GM20000 (cell line): ENCODE measurements around the gene CHML.
A peak's percentile ranks its signal among the peaks of the same experiment; 100 is the strongest.

Experiments used
- DNase-seq: peaks from one replicate; pipeline ENCODE4 v3.0.0; 2012; ENCODE audit warnings: low spot score
- TF ChIP-seq, protein P1 (sequence below): IDR thresholded peaks from 2 replicates; pipeline ENCODE4 v1.5.1; 2012; ENCODE audit warnings: mild to moderate bottlenecking, control low read depth; ENCODE audit errors: extremely low read depth, missing control alignments

Gene CHML

GRCh38 chr1:241615043-241615974 is 24.9 kb downstream of the CHML start:
- TF ChIP-seq, protein P1, sequence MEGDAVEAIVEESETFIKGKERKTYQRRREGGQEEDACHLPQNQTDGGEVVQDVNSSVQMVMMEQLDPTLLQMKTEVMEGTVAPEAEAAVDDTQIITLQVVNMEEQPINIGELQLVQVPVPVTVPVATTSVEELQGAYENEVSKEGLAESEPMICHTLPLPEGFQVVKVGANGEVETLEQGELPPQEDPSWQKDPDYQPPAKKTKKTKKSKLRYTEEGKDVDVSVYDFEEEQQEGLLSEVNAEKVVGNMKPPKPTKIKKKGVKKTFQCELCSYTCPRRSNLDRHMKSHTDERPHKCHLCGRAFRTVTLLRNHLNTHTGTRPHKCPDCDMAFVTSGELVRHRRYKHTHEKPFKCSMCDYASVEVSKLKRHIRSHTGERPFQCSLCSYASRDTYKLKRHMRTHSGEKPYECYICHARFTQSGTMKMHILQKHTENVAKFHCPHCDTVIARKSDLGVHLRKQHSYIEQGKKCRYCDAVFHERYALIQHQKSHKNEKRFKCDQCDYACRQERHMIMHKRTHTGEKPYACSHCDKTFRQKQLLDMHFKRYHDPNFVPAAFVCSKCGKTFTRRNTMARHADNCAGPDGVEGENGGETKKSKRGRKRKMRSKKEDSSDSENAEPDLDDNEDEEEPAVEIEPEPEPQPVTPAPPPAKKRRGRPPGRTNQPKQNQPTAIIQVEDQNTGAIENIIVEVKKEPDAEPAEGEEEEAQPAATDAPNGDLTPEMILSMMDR, result no peak
- DNase-seq, result no peak

- TF ChIP-seq, protein P1, result no peak
- DNase-seq, result no peak
Observed at GRCh38 chr1:241614572-241614971, 25.6 kb downstream of the CHML start.

DNA sequence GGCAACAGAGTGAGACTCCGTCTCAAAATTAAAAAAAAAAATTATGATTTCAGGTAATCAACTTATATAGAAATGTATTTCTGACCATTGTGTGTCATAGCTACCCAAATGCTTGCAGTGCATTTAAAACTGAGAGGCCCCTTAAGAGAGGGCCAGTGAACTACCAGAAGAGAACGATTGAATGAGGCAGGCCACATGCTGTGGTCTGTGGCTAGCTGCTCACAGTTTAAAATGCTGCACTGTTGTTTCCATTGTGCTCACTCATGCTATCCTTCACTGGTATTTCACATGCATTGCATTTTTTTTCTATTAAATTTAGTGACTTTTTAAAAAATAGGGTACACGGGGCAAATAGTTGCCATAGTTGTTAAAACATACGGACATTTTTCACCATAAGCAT is 26.0 kb downstream of the CHML start:
- no peak for DNase-seq
- TF ChIP-seq, protein P1, result no peak

DNA sequence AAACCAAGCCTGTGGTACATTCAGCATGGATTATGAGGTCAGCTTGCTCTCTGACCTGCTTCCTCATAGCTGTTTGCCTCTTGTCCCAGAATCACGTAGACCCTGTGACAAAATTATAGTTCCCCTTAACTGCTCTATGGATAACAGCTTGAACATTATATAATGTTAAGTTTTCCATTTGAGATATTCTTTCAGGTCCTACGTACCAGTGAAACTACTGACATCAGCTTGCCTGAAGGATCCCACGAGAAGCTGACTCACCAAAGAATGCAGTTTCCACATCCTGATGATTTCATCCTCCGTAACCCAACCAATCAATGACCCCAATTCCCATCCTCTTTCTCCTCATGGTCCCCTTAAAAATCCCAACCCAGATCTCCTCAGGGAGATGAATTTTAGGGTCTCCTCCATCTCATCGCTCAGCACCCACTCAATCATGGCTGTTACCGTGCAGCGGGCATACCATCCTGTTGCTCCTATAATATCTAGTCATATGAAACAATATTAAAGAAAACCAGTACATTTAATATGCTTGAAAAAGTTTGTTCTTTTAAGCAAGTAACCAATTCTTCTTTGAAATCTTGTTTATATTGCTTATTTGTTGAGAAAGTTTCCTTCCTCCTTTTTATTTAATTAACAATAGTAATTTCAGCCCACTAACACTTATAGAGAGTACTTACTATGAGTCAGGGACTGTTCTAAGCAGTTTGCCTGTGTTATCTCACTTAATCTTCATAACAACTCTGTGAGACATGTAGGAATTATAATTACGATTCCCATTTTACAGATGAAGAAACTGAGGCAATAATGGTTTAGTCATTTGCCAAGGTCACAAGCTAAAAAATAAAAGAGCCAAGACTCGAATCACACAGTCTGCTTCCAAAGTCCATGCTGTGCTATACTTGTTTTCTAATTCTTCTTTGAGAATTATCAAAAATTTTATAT is 27.4 kb downstream of the CHML start:
- TF ChIP-seq, protein P1, result no peak
- DNase-seq, result no peak

DNA sequence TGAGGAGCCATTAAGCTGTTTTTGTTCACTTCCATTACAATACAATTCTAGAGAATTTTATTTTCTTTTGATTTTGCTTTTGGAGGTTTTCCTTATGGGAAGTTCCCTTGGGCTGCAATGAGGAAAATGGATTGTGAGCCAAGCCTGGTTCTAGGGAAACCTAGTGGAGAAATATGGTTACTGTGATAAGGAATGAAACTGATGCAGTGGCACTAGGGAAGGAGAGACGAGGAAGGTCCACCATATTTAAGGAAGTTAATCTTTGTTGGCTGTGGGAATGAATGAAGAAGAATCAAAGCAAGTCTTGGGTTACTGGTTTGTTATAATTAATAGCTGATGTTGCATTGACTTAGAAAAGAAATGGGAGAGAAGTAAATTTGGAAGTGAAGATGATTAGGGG is 28.4 kb downstream of the CHML start:
- TF ChIP-seq, protein P1, result no peak
- DNase-seq, result no peak

DNA sequence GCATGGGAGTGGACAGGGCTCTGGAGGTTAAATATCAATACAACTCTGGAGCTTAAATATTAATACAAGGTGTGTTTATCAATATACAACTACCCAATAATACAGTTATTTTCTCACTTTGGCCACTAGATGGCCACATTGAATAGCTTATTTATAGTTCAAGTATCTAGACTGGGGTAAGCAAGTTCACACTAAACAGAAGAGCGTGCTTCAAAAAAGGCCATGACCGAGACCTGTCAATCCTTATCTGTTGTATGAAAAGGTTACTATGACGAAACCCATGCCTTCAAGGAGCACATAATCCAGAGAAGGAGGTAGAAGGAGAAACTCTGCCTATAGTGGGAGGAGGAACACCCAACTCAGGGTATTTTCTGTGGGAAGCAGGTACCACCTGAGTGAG is 29.1 kb downstream of the CHML start:
- TF ChIP-seq, protein P1, result no peak
- DNase-seq, result peak; percentile 37
